Measurements from ENCODE around the gene MTCL3.

Gene MTCL3

GRCh38 chr6:127547904-127548649 lies 28.9 kb upstream of the MTCL3 start:
- DNase-seq, result no peak
- Histone ChIP-seq H3K27me3 (ENCODE audit: insufficient read depth, low read length) (no peaks in the 10 kb centered on the region), H2AFZ (ENCODE audit: low read length) (no peak overlapping the region), H3K79me2 (ENCODE audit: insufficient read depth, low read length) (no peaks in the 10 kb centered on the region), H4K5ac (ENCODE audit: insufficient read length, low read depth, low read length) (no peak overlapping the region), H2BK12ac (ENCODE audit: insufficient read length, low read depth, low read length) (no peak overlapping the region), H2BK120ac (ENCODE audit: low read depth, low read length, poor library complexity, severe bottlenecking) (no peak overlapping the region), H2BK5ac (ENCODE audit: insufficient read length, low read length) (no peak overlapping the region), H3K23me2 (ENCODE audit: insufficient read length, low read depth, low read length, poor library complexity, severe bottlenecking) (no peaks in the 10 kb centered on the region), H3K9me3 (ENCODE audit: control insufficient read depth, low read depth, low read length) (no peaks in the 10 kb centered on the region), H3K4ac (ENCODE audit: low read depth, low read length) (no peak overlapping the region), H3T11ph (ENCODE audit: low read length) (no peak overlapping the region), H4K8ac (replicated peaks; ENCODE audit: insufficient read length, low read depth, low read length) (no peak overlapping the region), H3K27ac (ENCODE audit: insufficient read length, low read depth, low read length) (no peak overlapping the region), H3K23ac (ENCODE audit: insufficient read length, low read depth, low read length) (no peak overlapping the region), H2BK15ac (ENCODE audit: low read depth, low read length) (no peak overlapping the region), H2AK5ac (ENCODE audit: insufficient read length, low read length) (no peak overlapping the region), H3K9ac (ENCODE audit: extremely low read depth, insufficient read length, low read length) (no peak overlapping the region), H3K4me1 (ENCODE audit: insufficient read depth, low read length) (no peaks in the 10 kb centered on the region), H3K56ac (ENCODE audit: insufficient read length, low read depth, low read length) (no peak overlapping the region), H4K91ac (ENCODE audit: insufficient read length, low read depth, low read length) (no peak overlapping the region), H2BK20ac (ENCODE audit: low read depth, low read length, poor library complexity, severe bottlenecking) (no peak overlapping the region), H3K18ac (ENCODE audit: insufficient read length, low read depth, low read length) (no peak overlapping the region), H3K14ac (ENCODE audit: insufficient read depth, low read length) (no peak overlapping the region), H4K20me1 (ENCODE audit: control insufficient read depth, insufficient read depth, insufficient read length) (no peaks in the 10 kb centered on the region), H3K4me2 (ENCODE audit: insufficient read depth, insufficient read length, low read length) (no peak overlapping the region), H3K79me1 (ENCODE audit: insufficient read depth, low read depth, low read length, poor library complexity, severe bottlenecking) (no peaks in the 10 kb centered on the region)
- H3K36me3 Mint-ChIP-seq (ENCODE audit: insufficient read depth in 1 of 3, low read depth in 3 of 3), result no peaks in the 10 kb centered on the region
- no peak overlapping the region for H3K4me3 Mint-ChIP-seq
- no CpG with 5 or more reads among the region's 2 CpGs for WGBS (ENCODE audit: extremely low coverage, insufficient read length, low lambda C conversion rate)
- H3K27me3 Mint-ChIP-seq (ENCODE audit: low read depth), result no peaks in the 10 kb centered on the region
- no peaks in the 10 kb centered on the region for H3K9me3 Mint-ChIP-seq
- peaks cover 0 to 6% of the 10 kb centered on the region in 2 experiments; a peak in 2 of 4 replicates for H3K4me1 Mint-ChIP-seq
- no peak for TF ChIP-seq CTCF (conservative IDR thresholded peaks at IDR 0.05)
- no peak overlapping the region for H3K27ac Mint-ChIP-seq

Measured in H9 (cell line).